HG03095 (cell line): ENCODE data around the gene DDX10.
A peak's percentile ranks its signal among the peaks of the same experiment; 100 is the strongest.
"Not testable (repeated sequence)": the region's sequence is repeated elsewhere in the genome, so short reads cannot be mapped to it uniquely, and the experiment has no call there.

Experiments used
- ATAC-seq: cut with Tn5 transposase; IDR thresholded peaks from one replicate; pipeline ENCODE4 v1.9.1; 2021; ENCODE audit warnings: moderate library complexity; ENCODE audit not compliant: unreplicated experiment

The DDX10 gene

GRCh38 chr11:108768370-108768769 lies 103.5 kb downstream of the DDX10 start:
- ATAC-seq: no peak

GRCh38 chr11:108768964-108769363 lies 104.1 kb downstream of the DDX10 start:
- no peak for ATAC-seq

GRCh38 chr11:108774037-108774730 lies 109.3 kb downstream of the DDX10 start:
- ATAC-seq: no peak

- no peak for ATAC-seq
Measured at GRCh38 chr11:108775324-108775723, 110.5 kb downstream of the DDX10 start.

- ATAC-seq: not testable (repeated sequence)
Measured at GRCh38 chr11:108779147-108779546, 114.3 kb downstream of the DDX10 start.

GRCh38 chr11:108780119-108780518 lies 115.2 kb downstream of the DDX10 start:
- no peak for ATAC-seq

GRCh38 chr11:108781946-108782345 lies 117.1 kb downstream of the DDX10 start:
- no peak for ATAC-seq

- no peak for ATAC-seq
Measured at GRCh38 chr11:108786281-108786990, 121.6 kb downstream of the DDX10 start.

GRCh38 chr11:108787105-108787504 lies 122.2 kb downstream of the DDX10 start:
- no peak for ATAC-seq

- ATAC-seq: peak; percentile 67
Measured at GRCh38 chr11:108788565-108789199, 123.8 kb downstream of the DDX10 start.

- no peak for ATAC-seq
Measured at GRCh38 chr11:108790501-108791299, 125.8 kb downstream of the DDX10 start.

GRCh38 chr11:108793138-108793537 lies 128.3 kb downstream of the DDX10 start:
- ATAC-seq: no peak

- ATAC-seq: no peak
Measured at GRCh38 chr11:108793611-108794010, 128.7 kb downstream of the DDX10 start.

GRCh38 chr11:108796551-108796950 lies 131.7 kb downstream of the DDX10 start:
- no peak for ATAC-seq

- ATAC-seq: no peak
Measured at GRCh38 chr11:108797578-108798100, 132.8 kb downstream of the DDX10 start.

- no peak for ATAC-seq
Measured at GRCh38 chr11:108802492-108802891, 137.6 kb downstream of the DDX10 start.

GRCh38 chr11:108803776-108804175 lies 138.9 kb downstream of the DDX10 start:
- ATAC-seq: no peak

GRCh38 chr11:108804511-108804910 lies 139.6 kb downstream of the DDX10 start:
- ATAC-seq: no peak

GRCh38 chr11:108805030-108805429 lies 140.2 kb downstream of the DDX10 start:
- no peak for ATAC-seq

GRCh38 chr11:108807262-108807661 lies 142.4 kb downstream of the DDX10 start:
- no peak for ATAC-seq

- no peak for ATAC-seq
Measured at GRCh38 chr11:108813086-108813485, 148.2 kb downstream of the DDX10 start.
